Medulla oblongata (tissue), 1 donor: ENCODE measurements around the gene TM4SF18.
A peak's percentile ranks its signal among the peaks of the same experiment; 100 is the strongest.
"Not testable (repeated sequence)": the region's sequence is repeated elsewhere in the genome, so short reads cannot be mapped to it uniquely, and the experiment has no call there.

ENCODE experiments used
- DNase-seq: peaks from one replicate; pipeline ENCODE4 v3.0.0-alpha.2; 2015; ENCODE audit errors: extremely low spot score

The TM4SF18 gene

DNA sequence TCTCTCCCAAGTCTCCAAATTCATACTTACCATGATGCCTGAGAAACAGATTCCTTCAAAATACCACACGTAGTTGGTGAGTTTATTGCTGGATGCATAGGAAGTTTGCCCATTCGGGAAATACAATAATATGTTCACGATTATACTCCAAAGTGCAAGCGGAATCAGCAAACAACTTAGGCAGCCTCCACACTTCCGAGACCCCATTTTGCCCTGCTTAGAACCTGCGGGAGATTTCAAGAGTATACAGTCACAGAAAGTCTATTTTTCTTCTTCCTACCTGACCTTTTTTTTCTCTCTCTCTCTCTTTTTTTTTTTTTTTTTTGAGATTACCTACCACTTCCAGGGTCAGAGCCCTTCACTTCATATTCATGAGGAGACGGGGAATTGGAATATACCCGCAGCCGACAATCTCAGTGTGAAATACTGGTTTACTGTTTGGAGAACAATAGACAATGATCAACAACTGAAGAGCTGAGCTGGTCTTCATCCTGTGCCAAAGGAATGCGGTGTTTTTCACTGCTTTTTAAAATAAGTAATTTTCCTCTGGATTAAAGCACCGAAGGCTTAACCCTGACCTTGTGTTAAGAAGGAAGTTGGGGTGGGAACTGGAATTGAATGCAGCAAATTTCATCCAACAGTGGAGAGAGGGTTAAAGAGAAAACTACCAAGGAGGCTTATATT lies at the start of gene TM4SF18:
TSS of gene TM4SF18 (minus strand) at position 461 of the 684 bp plus-strand sequence. CDS start at position 207, 254 bp downstream.
- DNase-seq = peak; percentile 51

GRCh38 chr3:149382518-149382917 lies 49.1 kb upstream of the TM4SF18 start:
- DNase-seq = no peak

DNA sequence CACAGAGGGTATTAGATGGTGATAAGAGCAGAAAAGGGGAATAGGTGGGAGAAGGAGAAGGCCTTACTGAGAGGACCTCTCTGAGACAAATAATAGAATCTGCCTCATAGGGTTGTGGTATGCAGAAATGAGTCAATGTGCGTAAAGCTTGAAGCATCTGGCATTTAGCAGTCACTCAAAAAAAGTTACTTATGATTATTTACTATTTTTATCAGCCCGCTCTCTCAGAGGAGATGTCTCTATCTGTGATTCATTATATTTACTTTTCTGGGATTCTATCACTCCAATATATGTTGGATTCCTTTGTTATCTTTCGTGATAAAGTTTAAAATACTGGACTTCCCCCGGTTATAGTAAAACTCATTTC lies 48.6 kb upstream of the TM4SF18 start:
- no peak for DNase-seq

- DNase-seq = no peak
These were observed 48.0 kb upstream of the TM4SF18 start for GRCh38 chr3:149381173-149382100.

DNA sequence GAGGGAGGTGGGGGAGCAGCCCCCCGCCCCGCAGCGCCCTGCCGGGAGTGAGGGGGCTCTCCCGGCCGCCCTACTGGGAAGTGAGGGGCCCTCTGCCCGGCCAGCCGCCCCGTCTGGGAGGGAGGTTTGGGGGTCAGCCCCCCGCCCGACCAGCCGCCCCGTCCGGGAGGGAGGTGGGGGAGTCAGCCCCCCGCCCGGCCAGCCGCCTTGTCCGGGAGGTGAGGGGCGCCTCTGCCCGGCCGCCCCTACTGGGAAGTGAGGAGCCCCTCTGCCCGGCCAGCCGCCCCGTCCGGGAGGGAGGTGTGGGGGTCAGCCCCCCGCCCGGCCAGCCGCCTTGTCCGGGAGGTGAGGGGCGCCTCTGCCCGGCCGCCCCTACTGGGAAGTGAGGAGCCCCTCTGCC lies 46.8 kb upstream of the TM4SF18 start:
- not testable (repeated sequence) for DNase-seq

GRCh38 chr3:149378478-149379309 lies 45.3 kb upstream of the TM4SF18 start:
- DNase-seq = no peak

DNA sequence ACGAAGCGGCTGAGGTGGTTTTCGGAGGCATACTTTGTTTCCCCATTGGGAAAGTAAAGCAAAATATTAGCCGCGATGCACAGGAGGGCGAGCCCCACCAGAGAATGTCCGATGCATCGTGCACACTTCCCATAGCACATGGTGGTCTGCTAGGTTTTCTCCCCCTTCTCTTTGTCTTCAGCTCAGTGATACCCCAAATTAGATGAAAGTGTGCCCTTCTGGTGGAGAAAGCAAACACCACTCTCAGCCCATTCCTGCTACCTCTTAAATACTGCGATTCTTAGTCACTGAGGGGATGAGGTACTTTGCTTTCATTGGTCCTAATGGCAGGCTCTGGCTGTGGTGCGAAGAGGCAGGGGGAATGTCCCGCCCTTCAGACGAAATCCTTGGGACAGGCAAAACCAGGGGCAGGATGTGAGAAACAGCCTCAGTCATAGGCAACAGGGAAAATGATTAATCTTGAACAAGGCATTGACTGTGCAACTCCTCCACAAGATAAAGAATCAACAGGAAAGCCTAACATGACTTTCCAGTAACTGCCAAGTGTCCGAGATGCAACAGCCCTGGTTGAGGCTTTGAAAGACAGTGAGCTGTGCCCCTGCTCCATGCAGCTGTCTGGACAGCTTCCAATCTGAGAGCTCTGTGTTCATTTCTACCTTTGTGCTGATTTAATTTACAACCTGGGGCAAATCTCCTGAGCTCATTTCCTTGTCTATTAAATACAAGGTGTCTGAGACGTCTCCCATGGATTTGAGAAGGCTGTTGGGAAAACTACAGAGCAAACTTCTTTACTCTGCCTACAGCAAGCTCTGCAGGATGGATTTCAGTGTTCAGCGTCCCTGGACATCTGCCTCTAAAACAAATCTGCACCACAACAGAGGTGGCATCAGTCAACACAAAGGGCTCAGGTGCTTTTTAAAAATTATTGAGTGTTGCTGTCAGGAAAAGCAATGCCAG lies 44.2 kb upstream of the TM4SF18 start, which contains the start of gene TM4SF1:
TSS of gene TM4SF1 (minus strand) at position 242 of the 957 bp plus-strand sequence. CDS start at position 140, 102 bp downstream.
- DNase-seq = no peak

DNA sequence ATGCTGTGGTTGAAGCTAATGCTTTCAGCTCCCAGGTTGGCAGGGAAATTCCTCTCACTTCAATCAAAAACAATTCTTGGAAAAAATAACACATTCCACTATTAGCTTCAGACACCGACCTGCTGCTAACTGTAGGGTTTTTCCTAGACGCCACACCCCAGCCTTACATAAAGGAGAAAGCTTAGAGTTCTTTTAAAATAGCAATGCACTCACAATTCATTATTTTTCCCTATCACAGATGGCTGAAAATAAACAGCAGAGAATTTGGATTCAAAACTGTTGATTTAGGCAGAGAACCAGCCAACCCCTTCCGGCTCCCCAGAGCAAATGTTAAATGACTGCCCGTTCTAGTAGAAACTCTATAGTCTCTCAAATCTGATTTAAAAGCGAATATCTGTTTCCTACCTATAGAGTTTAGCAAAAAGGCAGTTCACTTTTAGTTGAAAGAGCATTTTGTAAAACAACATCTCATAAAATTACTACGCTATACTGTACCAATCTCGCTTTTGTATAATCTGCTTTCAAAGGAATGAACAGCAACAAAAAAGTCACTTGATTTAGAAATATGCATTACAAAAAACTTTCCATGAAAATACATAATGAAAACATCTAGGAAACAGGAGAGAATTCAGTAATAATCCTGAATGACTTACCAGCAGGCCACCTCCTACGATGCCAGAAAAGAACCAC lies 43.4 kb upstream of the TM4SF18 start:
- DNase-seq = no peak

- no peak for DNase-seq
These were observed 42.2 kb upstream of the TM4SF18 start for GRCh38 chr3:149375501-149376196.

- no peak for DNase-seq
These were observed 41.5 kb upstream of the TM4SF18 start for GRCh38 chr3:149374793-149375500.

DNA sequence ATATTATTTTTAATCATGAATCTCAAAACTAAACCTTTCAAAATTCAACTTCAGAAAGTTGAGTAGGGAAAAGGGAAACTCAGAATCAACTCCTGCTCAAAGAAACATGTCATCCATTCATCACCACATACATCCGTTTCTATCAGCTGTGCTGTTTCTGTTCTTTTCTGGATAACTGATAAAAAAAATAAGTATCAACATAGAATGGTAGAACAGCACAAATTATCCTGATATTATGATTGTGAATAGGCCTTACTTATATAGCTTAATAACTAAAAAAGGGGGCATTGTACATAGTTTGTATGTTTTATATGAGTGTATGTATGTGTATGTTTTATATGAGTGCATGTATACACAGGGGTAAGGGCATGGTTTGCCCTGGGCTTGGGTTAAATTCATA lies 41.0 kb upstream of the TM4SF18 start:
- DNase-seq = no peak

DNA sequence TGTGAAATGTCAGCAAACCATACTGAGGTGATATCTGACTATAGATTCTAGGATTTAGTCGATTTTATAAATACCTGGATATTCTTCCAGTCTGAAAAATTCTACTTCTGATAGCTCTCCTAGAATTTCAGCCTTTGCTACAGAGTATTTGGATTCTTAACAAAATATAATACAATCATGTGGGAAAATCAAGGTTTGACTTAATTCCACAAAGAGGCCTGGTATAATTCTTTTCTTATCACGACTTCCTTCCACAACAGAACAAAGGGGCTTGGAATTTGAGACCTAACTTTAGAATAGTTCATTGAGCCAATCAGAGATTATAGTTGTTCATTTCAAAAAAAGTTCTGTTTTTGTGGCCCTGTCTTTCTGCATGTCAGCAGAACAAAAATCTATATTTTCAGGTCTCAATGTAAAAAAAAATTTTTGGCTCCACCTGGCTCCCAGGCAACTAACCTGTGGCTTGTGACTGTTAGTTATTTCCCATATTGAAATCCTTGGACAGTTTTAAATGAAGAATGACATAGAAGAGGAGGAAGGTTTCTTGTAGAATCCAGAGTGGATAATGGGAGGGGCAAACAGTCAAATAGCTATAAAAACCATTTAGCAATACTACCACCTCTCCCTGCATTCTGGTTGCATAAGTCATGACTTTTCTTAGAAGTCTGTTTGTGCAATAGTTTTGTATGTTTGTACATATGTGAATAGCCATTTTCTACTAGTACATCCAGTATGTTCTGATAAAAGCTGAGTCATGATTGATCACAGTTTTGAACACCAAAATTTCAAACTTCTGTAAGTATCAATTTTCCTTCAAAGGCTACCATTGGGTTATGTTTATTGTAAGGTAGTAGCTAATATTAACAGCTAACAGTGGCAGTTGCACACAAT lies 40.0 kb upstream of the TM4SF18 start:
- no peak for DNase-seq

- DNase-seq = no peak
These were observed 38.3 kb upstream of the TM4SF18 start for GRCh38 chr3:149371723-149372114.

DNA sequence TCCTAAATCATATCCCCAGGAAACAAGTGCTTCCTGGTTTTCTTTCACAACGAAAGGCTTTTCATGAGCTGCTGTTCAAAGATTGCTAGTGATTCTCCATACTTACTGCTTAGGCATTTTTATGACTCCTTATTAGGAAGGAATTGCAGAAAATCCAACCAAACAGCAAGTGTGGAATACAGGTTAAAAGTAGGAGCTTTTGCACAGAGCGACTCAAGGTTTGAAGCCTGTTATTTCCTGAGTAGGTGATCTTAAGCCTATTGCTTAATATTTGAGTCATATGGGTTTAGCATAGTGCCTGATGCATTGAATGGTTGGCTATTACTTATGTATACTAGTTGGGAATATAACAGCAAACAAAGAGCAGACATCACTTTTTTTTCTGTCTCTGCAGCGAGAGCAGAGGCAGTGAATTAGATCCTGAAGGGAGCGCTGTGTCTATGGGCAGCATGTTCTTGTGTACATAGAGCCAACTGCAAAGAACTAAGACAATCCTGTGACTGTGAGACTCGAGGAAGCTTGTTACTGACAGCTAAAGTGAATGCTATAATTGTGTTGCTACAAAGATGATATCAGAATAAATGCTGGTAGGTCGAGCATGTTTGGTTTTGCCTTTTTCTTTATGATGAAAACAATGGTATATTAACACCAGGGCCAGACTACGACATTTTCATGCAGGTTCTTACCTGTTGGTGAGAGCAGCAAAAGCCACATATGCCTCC lies 37.7 kb upstream of the TM4SF18 start:
- peak; percentile 48 for DNase-seq

DNA sequence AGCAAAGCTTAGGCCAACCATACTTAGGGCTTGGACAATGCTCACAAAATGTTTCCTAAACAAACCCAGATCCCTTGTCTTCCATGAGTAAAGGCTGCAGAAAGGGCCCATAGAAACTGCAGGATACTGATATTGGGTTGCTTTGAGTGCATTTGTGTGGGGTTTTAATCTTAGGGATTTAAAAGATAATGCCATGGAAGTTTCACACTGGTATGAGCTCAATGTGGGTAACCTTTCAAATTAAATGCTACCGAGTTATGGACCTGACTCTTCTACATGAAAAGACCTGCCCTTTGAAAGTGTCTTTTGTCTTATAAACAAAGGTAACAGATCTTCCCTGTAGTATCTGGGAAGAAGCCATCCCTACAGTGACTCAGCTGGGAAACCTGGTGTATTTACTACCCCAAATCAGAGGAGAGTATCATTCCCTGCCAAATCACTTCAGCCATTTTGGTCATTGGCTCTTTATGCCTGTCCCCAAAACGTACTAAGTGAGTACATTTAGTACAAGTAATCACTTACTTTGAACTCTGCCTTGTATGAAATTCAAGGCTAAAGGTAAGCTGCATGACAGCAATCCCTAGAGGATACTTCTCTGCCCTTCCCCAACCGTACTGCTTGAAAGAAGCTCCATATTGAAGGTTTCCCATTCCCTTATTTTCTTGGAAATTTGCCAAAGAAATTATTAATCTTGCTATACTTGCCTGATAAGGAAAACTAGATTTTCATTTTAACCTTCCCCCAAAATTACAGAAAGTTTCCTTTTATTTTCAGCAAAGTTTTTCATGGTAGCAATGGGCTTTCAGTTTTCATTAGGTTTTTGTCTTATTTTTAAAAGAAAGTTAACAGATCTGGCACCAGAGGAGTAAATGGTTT lies 36.8 kb upstream of the TM4SF18 start:
- no peak for DNase-seq
